Testis (tissue), 2 donors: ENCODE data around the gene TNFRSF4.

ENCODE experiments used
- CTCF ChIP-seq, 3 experiments: fragments of 450-650 bp in 2 of 3; fragments of 200-600 bp in 1 of 3; sonication (generic) in 1 of 3; IDR thresholded peaks; one replicate each; pipeline ENCODE4 v1.5.1; 2016 to 2019; ENCODE audit warnings: antibody characterized with exemption in 3 of 3, mild to moderate bottlenecking in 2 of 3, moderate library complexity in 1 of 3
- POLR2A ChIP-seq: fragments of 450-650 bp; IDR thresholded peaks from one replicate; pipeline ENCODE4 v1.6.1; 2017; ENCODE audit warnings: antibody characterized with exemption, mild to moderate bottlenecking, moderate library complexity

DNA sequence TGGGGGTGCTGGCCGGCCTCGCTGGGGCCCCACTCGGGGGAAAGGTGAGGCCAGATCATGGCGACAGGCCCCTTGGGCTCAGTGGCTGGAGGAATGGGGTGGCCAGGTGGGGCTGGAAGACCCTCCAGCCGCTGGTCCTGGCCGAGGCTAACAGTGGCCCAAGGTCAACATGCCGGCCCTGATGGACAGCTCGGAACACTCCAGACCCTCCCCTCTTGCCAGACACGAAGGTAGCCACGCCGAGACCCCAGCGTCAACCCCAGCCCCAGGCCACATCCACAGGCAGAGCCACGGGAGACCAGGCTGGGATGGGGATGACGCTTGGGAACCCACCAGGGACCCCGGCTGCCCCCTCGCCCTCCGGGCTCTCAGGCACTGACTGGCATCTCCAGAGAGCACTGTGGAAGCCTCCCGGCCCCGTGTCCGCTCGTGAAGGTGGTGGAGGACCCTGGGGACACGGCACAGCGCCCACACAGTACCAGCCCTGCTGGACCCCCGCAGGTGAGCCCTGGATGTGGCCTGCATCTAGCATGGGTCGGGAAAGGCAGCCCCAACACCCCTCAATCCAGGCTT, 33.5 kb upstream of the TNFRSF4 start:
- TF ChIP-seq CTCF (IDR thresholded peaks at IDR 0.05) (no peak), POLR2A (no peak)
